Smooth muscle cell (in vitro differentiated cells): ENCODE data around the gene PNPO. TPM values are rescaled to one million over a fixed set of nuclear protein-coding genes. Genes with fewer than 3 reads are reported as not detected.

Experiments used
- DNase-seq: peaks from one replicate; lab custom pipeline; 2025; ENCODE audit not compliant: unreplicated experiment; lab: John Stamatoyannopoulos, UW
- H2AFZ ChIP-seq: fragments of 200-600 bp; sonication (generic); 2 replicates; pipeline ENCODE4 v1.6.0; 2016; ENCODE audit warnings: antibody characterized with exemption, low read depth, mild to moderate bottlenecking
- H3F3A ChIP-seq: fragments of 200-600 bp; sonication (generic); 2 replicates; pipeline ENCODE4 v1.6.0; 2017; ENCODE audit warnings: antibody characterized with exemption, low read depth
- H3K27ac ChIP-seq: fragments of 200-600 bp; sonication (generic); 2 replicates; pipeline ENCODE4 v1.5.1; 2016; ENCODE audit warnings: low read depth, mild to moderate bottlenecking
- H3K27me3 ChIP-seq: fragments of 200-600 bp; sonication (generic); 2 replicates; pipeline ENCODE4 v1.6.1; 2016; ENCODE audit warnings: low read depth, mild to moderate bottlenecking
- H3K36me3 ChIP-seq: fragments of 200-600 bp; sonication (generic); 2 replicates; pipeline ENCODE4 v1.5.1; 2016; ENCODE audit warnings: low read depth
- H3K4me1 ChIP-seq: fragments of 200-600 bp; sonication (generic); 2 replicates; pipeline ENCODE4 v1.5.1; 2016; ENCODE audit warnings: low read depth
- H3K4me2 ChIP-seq: fragments of 200-600 bp; sonication (generic); 2 replicates; pipeline ENCODE4 v1.6.0; 2016; ENCODE audit warnings: mild to moderate bottlenecking
- H3K4me3 ChIP-seq: fragments of 200-600 bp; sonication (generic); 2 replicates; pipeline ENCODE4 v1.5.1; 2016; ENCODE audit warnings: mild to moderate bottlenecking
- H3K79me2 ChIP-seq: fragments of 200-600 bp; sonication (generic); 2 replicates; pipeline ENCODE4 v1.6.0; 2016; ENCODE audit warnings: low read depth, mild to moderate bottlenecking
- H3K9ac ChIP-seq: fragments of 200-600 bp; sonication (generic); 2 replicates; pipeline ENCODE4 v1.6.0; 2016; ENCODE audit warnings: low read depth
- H3K9me3 ChIP-seq: fragments of 200-600 bp; sonication (generic); replicated peaks from 2 replicates; pipeline ENCODE4 v1.5.1; 2016; ENCODE audit warnings: low read depth
- H4K20me1 ChIP-seq: fragments of 200-600 bp; sonication (generic); 2 replicates; pipeline ENCODE4 v1.6.0; 2016; ENCODE audit warnings: low read depth
- CTCF ChIP-seq: fragments of 200-600 bp; sonication (generic); IDR thresholded peaks from 2 replicates; pipeline ENCODE4 v1.5.1; 2017; ENCODE audit warnings: borderline replicate concordance, mild to moderate bottlenecking, antibody characterized with exemption; ENCODE audit not compliant: insufficient read depth, poor library complexity, severe bottlenecking
- WGBS: methylation state at CpG from one replicate; pipeline ENCODE4 v1.1.7; 2016; ENCODE audit warnings: low lambda C conversion rate; 5-methylcytosine and 5-hydroxymethylcytosine counted together
- polyA plus RNA-seq: library from polyadenylated mRNA; unstranded; fragments of >200 nt; fragmentation: Nextera tagmentation; extraction: Ambion mirVana; gene quantifications from 2 replicates; pipeline ENCODE4 v1.2.1, GENCODE V29; 2016
- total RNA-seq: library from RNA; depleted of rRNA; stranded (reverse); fragments of >200 nt; gene quantifications from 2 replicates; pipeline ENCODE4 v1.2.3, GENCODE V29; 2014

Gene PNPO
- total and polyA plus RNA-seq, 2 experiments from 2014 or later: 5.2 to 9.3 TPM

- Histone ChIP-seq H3K36me3 (no peaks in the 10 kb centered on the region), H3K4me2 (no peak overlapping the region), H3K27me3 (no peaks in the 10 kb centered on the region), H3K79me2 (no peaks in the 10 kb centered on the region), H3K9ac (peak overlapping the region; percentile 51), H3K9me3 (no peaks in the 10 kb centered on the region), H3K4me1 (no peaks in the 10 kb centered on the region), H2AFZ (peak overlapping the region; percentile 43), H4K20me1 (no peaks in the 10 kb centered on the region), H3K27ac (peak overlapping the region; percentile 79), H3F3A (no peaks in the 10 kb centered on the region), H3K4me3 (no peak overlapping the region)
- WGBS: 45% methylated on average over 8 of the region's 8 CpGs
- DNase-seq: no peak
- TF ChIP-seq CTCF: no peak
These were observed 3.7 kb downstream of the PNPO start for GRCh38 chr17:47945080-47945479.

- no peak for TF ChIP-seq CTCF
- Histone ChIP-seq H3F3A (no peaks in the 10 kb centered on the region), H3K4me2 (no peak overlapping the region), H3K9ac (peak overlapping the region; percentile 51), H3K4me1 (no peaks in the 10 kb centered on the region), H4K20me1 (no peaks in the 10 kb centered on the region), H3K4me3 (no peak overlapping the region), H3K79me2 (no peaks in the 10 kb centered on the region), H3K27ac (peak overlapping the region; percentile 79), H3K36me3 (no peaks in the 10 kb centered on the region), H2AFZ (peak overlapping the region; percentile 43), H3K9me3 (no peaks in the 10 kb centered on the region), H3K27me3 (no peaks in the 10 kb centered on the region)
- DNase-seq: no peak
- 93% methylated on average over 10 of the region's 10 CpGs for WGBS
These were observed 4.4 kb downstream of the PNPO start for GRCh38 chr17:47945529-47946508.

- 97% methylated on average over 6 of the region's 6 CpGs for WGBS
- DNase-seq: no peak
- Histone ChIP-seq H2AFZ (no peak overlapping the region), H3K27ac (peak overlapping the region; percentile 79), H3K79me2 (no peaks in the 10 kb centered on the region), H4K20me1 (no peaks in the 10 kb centered on the region), H3K4me2 (no peak overlapping the region), H3K9me3 (no peaks in the 10 kb centered on the region), H3K36me3 (no peaks in the 10 kb centered on the region), H3K4me3 (no peak overlapping the region), H3K27me3 (no peaks in the 10 kb centered on the region), H3F3A (no peaks in the 10 kb centered on the region), H3K4me1 (no peaks in the 10 kb centered on the region), H3K9ac (no peak overlapping the region)
- no peak for TF ChIP-seq CTCF
These were observed 5.1 kb downstream of the PNPO start for GRCh38 chr17:47946516-47946915.
